ENCODE data around the gene NFIC.

NFIC gene

GRCh38 chr19:3515891-3516422 is 149.6 kb downstream of the NFIC start:
- DNase-seq, result no peak

- DNase-seq, result no peak
These were observed 150.4 kb downstream of the NFIC start for GRCh38 chr19:3516675-3517207.

GRCh38 chr19:3517638-3518037 is 151.3 kb downstream of the NFIC start:
- no peak for DNase-seq

GRCh38 chr19:3518255-3518654 is 151.9 kb downstream of the NFIC start:
- no peak for DNase-seq

GRCh38 chr19:3518659-3519058 is 152.3 kb downstream of the NFIC start:
- peak; percentile 37 for DNase-seq
